Neural progenitor cell (in vitro differentiated cells): ENCODE results near the gene ANK3.

Source experiments
- CTCF ChIP-seq: fragments of 200-600 bp; sonication (generic); IDR thresholded peaks from 2 replicates; pipeline ENCODE4 v1.5.1; 2017; ENCODE audit warnings: antibody characterized with exemption, mild to moderate bottlenecking
- EZH2 ChIP-seq: fragments of 200-600 bp; sonication (generic); IDR thresholded peaks from 2 replicates; pipeline ENCODE4 v1.6.1; 2017; ENCODE audit warnings: antibody characterized with exemption, mild to moderate bottlenecking, moderate library complexity

- TF ChIP-seq CTCF = no peak
- no peak for TF ChIP-seq EZH2
Observed at GRCh38 chr10:60194421-60194820, 195.3 kb downstream of the ANK3 start.
